ENCODE data around the gene PLA2G1B. TPM values are rescaled to one million over a fixed set of nuclear protein-coding genes. Genes with fewer than 3 reads are reported as not detected.

Gene PLA2G1B
- total and polyA plus RNA-seq, 9 of the 15 experiments (the other 6 are each of a cell fraction or from before 2014, with no cell fraction given), result 1.4 TPM; not detected in 8

- peak; percentile 97 for TF ChIP-seq MGA (IDR thresholded peaks at IDR 0.05)
- peak; percentile 98 to 99 for TF ChIP-seq NRF1 (conservative IDR thresholded peaks at IDR 0.05 in 1 of 2, IDR thresholded peaks at IDR 0.05 in 1 of 2)
- TF ChIP-seq GABPB2 (CRISPR knock-in tag; conservative IDR thresholded peaks at IDR 0.05), result no peak
- TF ChIP-seq MIER1 (IDR thresholded peaks at IDR 0.05; ENCODE audit: low read depth), result no peak
- no peak for TF ChIP-seq ZNF512 (tag; IDR thresholded peaks at IDR 0.05)
- TF ChIP-seq, protein P1, sequence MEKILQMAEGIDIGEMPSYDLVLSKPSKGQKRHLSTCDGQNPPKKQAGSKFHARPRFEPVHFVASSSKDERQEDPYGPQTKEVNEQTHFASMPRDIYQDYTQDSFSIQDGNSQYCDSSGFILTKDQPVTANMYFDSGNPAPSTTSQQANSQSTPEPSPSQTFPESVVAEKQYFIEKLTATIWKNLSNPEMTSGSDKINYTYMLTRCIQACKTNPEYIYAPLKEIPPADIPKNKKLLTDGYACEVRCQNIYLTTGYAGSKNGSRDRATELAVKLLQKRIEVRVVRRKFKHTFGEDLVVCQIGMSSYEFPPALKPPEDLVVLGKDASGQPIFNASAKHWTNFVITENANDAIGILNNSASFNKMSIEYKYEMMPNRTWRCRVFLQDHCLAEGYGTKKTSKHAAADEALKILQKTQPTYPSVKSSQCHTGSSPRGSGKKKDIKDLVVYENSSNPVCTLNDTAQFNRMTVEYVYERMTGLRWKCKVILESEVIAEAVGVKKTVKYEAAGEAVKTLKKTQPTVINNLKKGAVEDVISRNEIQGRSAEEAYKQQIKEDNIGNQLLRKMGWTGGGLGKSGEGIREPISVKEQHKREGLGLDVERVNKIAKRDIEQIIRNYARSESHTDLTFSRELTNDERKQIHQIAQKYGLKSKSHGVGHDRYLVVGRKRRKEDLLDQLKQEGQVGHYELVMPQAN (IDR thresholded peaks at IDR 0.05; ENCODE audit: borderline replicate concordance), result peak; percentile 52
- TF ChIP-seq GABPB1 (CRISPR knock-in tag; IDR thresholded peaks at IDR 0.05), result no peak; the same call in 1 of the 2 replicates
- TF ChIP-seq, protein P2, sequence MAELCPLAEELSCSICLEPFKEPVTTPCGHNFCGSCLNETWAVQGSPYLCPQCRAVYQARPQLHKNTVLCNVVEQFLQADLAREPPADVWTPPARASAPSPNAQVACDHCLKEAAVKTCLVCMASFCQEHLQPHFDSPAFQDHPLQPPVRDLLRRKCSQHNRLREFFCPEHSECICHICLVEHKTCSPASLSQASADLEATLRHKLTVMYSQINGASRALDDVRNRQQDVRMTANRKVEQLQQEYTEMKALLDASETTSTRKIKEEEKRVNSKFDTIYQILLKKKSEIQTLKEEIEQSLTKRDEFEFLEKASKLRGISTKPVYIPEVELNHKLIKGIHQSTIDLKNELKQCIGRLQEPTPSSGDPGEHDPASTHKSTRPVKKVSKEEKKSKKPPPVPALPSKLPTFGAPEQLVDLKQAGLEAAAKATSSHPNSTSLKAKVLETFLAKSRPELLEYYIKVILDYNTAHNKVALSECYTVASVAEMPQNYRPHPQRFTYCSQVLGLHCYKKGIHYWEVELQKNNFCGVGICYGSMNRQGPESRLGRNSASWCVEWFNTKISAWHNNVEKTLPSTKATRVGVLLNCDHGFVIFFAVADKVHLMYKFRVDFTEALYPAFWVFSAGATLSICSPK (IDR thresholded peaks at IDR 0.05; ENCODE audit: borderline replicate concordance), result 0 out of 2 replicates have a peak, but pooled peaks have one; percentile 48
These were observed 10.1 kb downstream of the PLA2G1B start (continued) for GRCh38 chr12:120317224-120318105.

Measured in K562 (cell line).